Progenitor cell of endocrine pancreas (in vitro differentiated cells): ENCODE measurements around the gene ABTB2. TPM values are rescaled to one million over a fixed set of nuclear protein-coding genes. Genes with fewer than 3 reads are reported as not detected.
A peak's percentile ranks its signal among the peaks of the same experiment; 100 is the strongest.

Experiments
- DNase-seq: peaks from one replicate; pipeline ENCODE4 v3.0.0; 2021; ENCODE audit warnings: low spot score; ENCODE audit not compliant: unreplicated experiment
- H3K27ac Mint-ChIP-seq: 2 replicates; pipeline ENCODE4 v1.8.0; 2021; ENCODE audit warnings: mild to moderate bottlenecking, moderate library complexity, mixed read lengths
- H3K27me3 Mint-ChIP-seq: 2 replicates; pipeline ENCODE4 v1.8.0; 2021; ENCODE audit warnings: mixed read lengths
- H3K36me3 Mint-ChIP-seq: 2 replicates; pipeline ENCODE4 v1.8.0; 2022; ENCODE audit warnings: mixed read lengths; ENCODE audit not compliant: insufficient read depth
- H3K4me1 Mint-ChIP-seq: 2 replicates; pipeline ENCODE4 v1.8.0; 2021; ENCODE audit warnings: low read depth, mixed read lengths
- H3K4me3 Mint-ChIP-seq: 2 replicates; pipeline ENCODE4 v1.8.0; 2021; ENCODE audit warnings: low read depth, mild to moderate bottlenecking, moderate library complexity, mixed read lengths
- H3K9me3 Mint-ChIP-seq: 2 replicates; pipeline ENCODE4 v1.8.0; 2021; ENCODE audit warnings: low read depth, mixed read lengths
- total RNA-seq: library from RNA; stranded (reverse); gene quantifications from 2 replicates; pipeline ENCODE4 v1.2.1, GENCODE V29; 2021
- TF ChIP-seq, protein P1 (sequence below): fragments of 200-600 bp; sonication (generic); IDR thresholded peaks from one replicate; pipeline ENCODE4 v1.5.0; 2021; ENCODE audit warnings: antibody characterized with exemption, mild to moderate bottlenecking; ENCODE audit not compliant: unreplicated experiment

The ABTB2 gene
- total RNA-seq, 1 donor from 2014 or later, result 19.5 TPM

- no peak for DNase-seq
- H3K36me3 Mint-ChIP-seq, result no peaks in the 10 kb centered on the region
- H3K27me3 Mint-ChIP-seq, result no peaks in the 10 kb centered on the region
- no peaks in the 10 kb centered on the region for H3K9me3 Mint-ChIP-seq
- H3K4me1 Mint-ChIP-seq, result peaks cover 47% of the 10 kb centered on the region
- TF ChIP-seq, protein P1, sequence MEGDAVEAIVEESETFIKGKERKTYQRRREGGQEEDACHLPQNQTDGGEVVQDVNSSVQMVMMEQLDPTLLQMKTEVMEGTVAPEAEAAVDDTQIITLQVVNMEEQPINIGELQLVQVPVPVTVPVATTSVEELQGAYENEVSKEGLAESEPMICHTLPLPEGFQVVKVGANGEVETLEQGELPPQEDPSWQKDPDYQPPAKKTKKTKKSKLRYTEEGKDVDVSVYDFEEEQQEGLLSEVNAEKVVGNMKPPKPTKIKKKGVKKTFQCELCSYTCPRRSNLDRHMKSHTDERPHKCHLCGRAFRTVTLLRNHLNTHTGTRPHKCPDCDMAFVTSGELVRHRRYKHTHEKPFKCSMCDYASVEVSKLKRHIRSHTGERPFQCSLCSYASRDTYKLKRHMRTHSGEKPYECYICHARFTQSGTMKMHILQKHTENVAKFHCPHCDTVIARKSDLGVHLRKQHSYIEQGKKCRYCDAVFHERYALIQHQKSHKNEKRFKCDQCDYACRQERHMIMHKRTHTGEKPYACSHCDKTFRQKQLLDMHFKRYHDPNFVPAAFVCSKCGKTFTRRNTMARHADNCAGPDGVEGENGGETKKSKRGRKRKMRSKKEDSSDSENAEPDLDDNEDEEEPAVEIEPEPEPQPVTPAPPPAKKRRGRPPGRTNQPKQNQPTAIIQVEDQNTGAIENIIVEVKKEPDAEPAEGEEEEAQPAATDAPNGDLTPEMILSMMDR, result no peak
- no peak overlapping the region for H3K4me3 Mint-ChIP-seq
- no peak overlapping the region for H3K27ac Mint-ChIP-seq
These were observed 96.7 kb downstream of the ABTB2 start for GRCh38 chr11:34261095-34261494.

GRCh38 chr11:34260072-34260575 lies 97.7 kb downstream of the ABTB2 start:
- Mint-ChIP-seq H3K27ac (peak overlapping the region; percentile 59), H3K27me3 (no peaks in the 10 kb centered on the region), H3K36me3 (no peaks in the 10 kb centered on the region)

DNA sequence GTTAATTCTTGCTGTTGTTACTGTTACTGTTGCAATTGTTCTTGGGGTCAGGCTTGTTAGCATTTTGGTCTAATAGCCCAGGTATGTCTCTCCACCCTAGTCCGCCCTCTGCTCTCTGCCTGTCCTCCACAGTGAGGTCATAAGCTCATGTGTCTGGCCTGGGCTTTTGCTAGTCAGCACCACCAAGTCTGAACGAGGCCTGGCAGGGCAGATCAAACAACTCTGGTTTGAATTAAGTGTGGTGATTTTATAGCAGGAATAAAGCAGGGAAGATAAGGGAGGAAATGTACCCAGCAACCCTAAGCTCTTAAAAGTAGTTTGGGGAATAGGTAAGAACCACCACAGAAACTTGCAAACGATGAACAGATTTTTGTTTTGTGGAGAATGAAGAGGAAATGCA lies 98.7 kb downstream of the ABTB2 start:
- Mint-ChIP-seq H3K4me1 (peaks cover 54% of the 10 kb centered on the region), H3K4me3 (no peak overlapping the region), H3K27me3 (no peaks in the 10 kb centered on the region), H3K27ac (no peak overlapping the region), H3K36me3 (no peaks in the 10 kb centered on the region), H3K9me3 (no peaks in the 10 kb centered on the region)
- DNase-seq, result no peak
- TF ChIP-seq, protein P1, result no peak

More at GRCh38 chr11:34260072-34260575, 97.7 kb downstream of the ABTB2 start:
- DNase-seq, result no peak
- TF ChIP-seq, protein P1, result no peak
- peaks cover 51% of the 10 kb centered on the region for H3K4me1 Mint-ChIP-seq
- H3K9me3 Mint-ChIP-seq, result no peaks in the 10 kb centered on the region
- H3K4me3 Mint-ChIP-seq, result no peak overlapping the region

GRCh38 chr11:34256626-34257025 lies 101.2 kb downstream of the ABTB2 start:
- no peak for DNase-seq
- Mint-ChIP-seq H3K4me3 (peak overlapping the region; percentile 43), H3K9me3 (no peaks in the 10 kb centered on the region), H3K4me1 (peaks cover 42% of the 10 kb centered on the region), H3K36me3 (no peaks in the 10 kb centered on the region), H3K27ac (peak overlapping the region; percentile 87), H3K27me3 (no peaks in the 10 kb centered on the region)
- TF ChIP-seq, protein P1, result no peak

- peak overlapping the region; percentile 43 for H3K4me3 Mint-ChIP-seq
- peaks cover 46% of the 10 kb centered on the region for H3K4me1 Mint-ChIP-seq
- DNase-seq, result no peak
- no peaks in the 10 kb centered on the region for H3K27me3 Mint-ChIP-seq
- no peaks in the 10 kb centered on the region for H3K36me3 Mint-ChIP-seq
- TF ChIP-seq, protein P1, result no peak
- H3K9me3 Mint-ChIP-seq, result no peaks in the 10 kb centered on the region
- H3K27ac Mint-ChIP-seq, result peak overlapping the region; percentile 87
These were observed 101.7 kb downstream of the ABTB2 start for GRCh38 chr11:34256150-34256549.
